Measurements from ENCODE around the gene DNAJC30. TPM values are rescaled to one million over a fixed set of nuclear protein-coding genes. Genes with fewer than 3 reads are reported as not detected.
A peak's percentile ranks its signal among the peaks of the same experiment; 100 is the strongest.
"Not testable (repeated sequence)": the region's sequence is repeated elsewhere in the genome, so short reads cannot be mapped to it uniquely, and the experiment has no call there.

DNAJC30 gene
- total and polyA plus RNA-seq, 11 donors = 6.8 to 21.1 (median 14.0) TPM

- DNase-seq (no peak), ATAC-seq (no peak)
- H3K27ac ChIP-seq = no peak overlapping the region
- H3K9me3 ChIP-seq = no peaks in the 10 kb centered on the region
- no peaks in the 10 kb centered on the region for H3K36me3 ChIP-seq
- TF ChIP-seq, protein P1, sequence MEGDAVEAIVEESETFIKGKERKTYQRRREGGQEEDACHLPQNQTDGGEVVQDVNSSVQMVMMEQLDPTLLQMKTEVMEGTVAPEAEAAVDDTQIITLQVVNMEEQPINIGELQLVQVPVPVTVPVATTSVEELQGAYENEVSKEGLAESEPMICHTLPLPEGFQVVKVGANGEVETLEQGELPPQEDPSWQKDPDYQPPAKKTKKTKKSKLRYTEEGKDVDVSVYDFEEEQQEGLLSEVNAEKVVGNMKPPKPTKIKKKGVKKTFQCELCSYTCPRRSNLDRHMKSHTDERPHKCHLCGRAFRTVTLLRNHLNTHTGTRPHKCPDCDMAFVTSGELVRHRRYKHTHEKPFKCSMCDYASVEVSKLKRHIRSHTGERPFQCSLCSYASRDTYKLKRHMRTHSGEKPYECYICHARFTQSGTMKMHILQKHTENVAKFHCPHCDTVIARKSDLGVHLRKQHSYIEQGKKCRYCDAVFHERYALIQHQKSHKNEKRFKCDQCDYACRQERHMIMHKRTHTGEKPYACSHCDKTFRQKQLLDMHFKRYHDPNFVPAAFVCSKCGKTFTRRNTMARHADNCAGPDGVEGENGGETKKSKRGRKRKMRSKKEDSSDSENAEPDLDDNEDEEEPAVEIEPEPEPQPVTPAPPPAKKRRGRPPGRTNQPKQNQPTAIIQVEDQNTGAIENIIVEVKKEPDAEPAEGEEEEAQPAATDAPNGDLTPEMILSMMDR (IDR thresholded peaks at IDR 0.05) = no peak
- TF ChIP-seq POLR2A (IDR thresholded peaks at IDR 0.05) = no peak
- H3K27me3 ChIP-seq = peaks cover 0 to 26% (median 4%) of the 10 kb centered on the region in 9 donors
- WGBS, 4 donors = 61 to 78% (median 73%) methylated on average over 6 of the region's 6 CpGs
- H3K4me1 ChIP-seq = peaks cover 0 to 25% (median 9%) of the 10 kb centered on the region in 12 donors
- intact Hi-C loops (cut with DNase I) = loop anchor here in 1 of 10 donors (5.0 kb wide), 1 partner anchor 55 kb away; the partner anchor contains the start of gene VPS37D
- H3K4me3 ChIP-seq = no peak overlapping the region
Measured at GRCh38 chr7:73722785-73723184, 39.5 kb upstream of the DNAJC30 start.

GRCh38 chr7:73722182-73722581 is 38.9 kb upstream of the DNAJC30 start:
- H3K27me3 ChIP-seq = peaks cover 0 to 28% (median 4%) of the 10 kb centered on the region in 9 donors
- not testable (repeated sequence) for DNase-seq, ATAC-seq, H3K4me3 ChIP-seq, H3K9me3 ChIP-seq, H3K36me3 ChIP-seq
- WGBS, 4 donors = 84 to 85% (median 85%) methylated on average over 4 of the region's 4 CpGs
- peak overlapping the region in 2 of 12 donors; percentile 37 to 42 for H3K27ac ChIP-seq
- intact Hi-C loops (cut with DNase I) = loop anchor here in 1 of 10 donors (5.0 kb wide), 1 partner anchor 55 kb away; the partner anchor contains the start of gene VPS37D
- peaks cover 0 to 25% (median 11%) of the 10 kb centered on the region in 12 donors for H3K4me1 ChIP-seq

DNA sequence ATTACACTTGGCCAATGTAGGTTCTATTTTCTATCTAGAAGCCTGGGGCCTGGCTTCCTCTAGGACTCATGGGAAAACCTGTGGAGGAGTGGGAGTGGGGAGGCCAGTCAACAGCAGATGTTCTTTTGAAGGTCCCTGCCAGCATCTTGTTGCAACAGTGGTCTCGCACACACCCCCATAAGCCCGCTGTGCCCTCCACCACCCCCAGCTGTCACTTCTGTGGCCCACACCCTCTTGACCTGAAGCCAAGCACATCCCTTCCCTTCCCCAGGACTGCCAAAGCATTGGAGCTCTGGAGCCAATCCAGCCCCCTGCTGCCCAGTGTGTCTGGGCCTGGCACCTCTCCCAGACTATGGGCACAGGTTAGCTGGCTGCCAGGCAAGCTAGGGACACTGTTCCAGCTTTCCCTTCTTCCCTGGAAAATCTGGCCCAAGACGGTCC is 38.1 kb upstream of the DNAJC30 start:
- peak; percentile 81 to 89 (median 85) for ATAC-seq
- peak; percentile 80 to 88 (median 81) for DNase-seq
- peaks cover 0 to 24% (median 4%) of the 10 kb centered on the region in 9 donors for H3K27me3 ChIP-seq
- H3K4me1 ChIP-seq = peaks cover 0 to 32% (median 14%) of the 10 kb centered on the region in 12 donors
- intact Hi-C loops (cut with DNase I) = loop anchor here in 1 of 10 donors (5.0 kb wide), 1 partner anchor 54 kb away; the partner anchor contains the start of gene VPS37D
- peak overlapping the region in 5 of 12 donors; percentile 22 to 54 (median 42) for H3K27ac ChIP-seq
- no peak for TF ChIP-seq POLR2A (IDR thresholded peaks at IDR 0.05)
- TF ChIP-seq, protein P1 (IDR thresholded peaks at IDR 0.05) = no peak
- 31 to 58% (median 46%) methylated on average over 3 of the region's 3 CpGs for WGBS, 4 donors
- H3K9me3 ChIP-seq = no peaks in the 10 kb centered on the region
- no peaks in the 10 kb centered on the region for H3K36me3 ChIP-seq
- H3K4me3 ChIP-seq = no peak overlapping the region

DNA sequence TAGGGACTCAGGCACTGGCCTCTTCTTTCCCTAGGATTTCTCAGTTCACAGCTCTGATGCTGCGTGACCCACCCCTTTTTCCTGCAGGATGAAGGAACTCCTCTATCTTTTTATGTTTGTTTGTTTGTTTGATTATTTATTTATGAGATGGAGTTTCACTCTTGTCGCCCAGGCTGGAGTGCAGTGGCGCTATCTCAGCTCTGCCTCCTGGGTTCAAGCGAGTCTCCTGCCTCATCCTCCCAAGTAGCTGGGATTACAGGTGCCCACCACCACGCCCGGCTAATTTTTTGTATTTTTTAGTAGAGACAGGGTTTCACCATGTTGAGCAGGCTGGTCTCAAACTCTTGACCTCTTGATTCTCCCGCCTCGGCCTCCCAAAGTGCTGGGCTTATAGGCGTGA is 37.2 kb upstream of the DNAJC30 start:
- DNase-seq, ATAC-seq: not testable (repeated sequence)

GRCh38 chr7:73719806-73720169 is 36.5 kb upstream of the DNAJC30 start:
- DNase-seq (no peak), ATAC-seq (peak in 1 of 4 donors; percentile 11)
- intact Hi-C loops (cut with DNase I) = loop anchor here in 4 of 10 donors (5.0 kb wide), 2 partner anchors 37 to 52 kb away; partner anchors contain the start of genes VPS37D (in 3 of the 4), BUD23 (in 2 of the 4) and DNAJC30 (in 2 of the 4)
- WGBS, 4 donors = 8 to 26% (median 10%) methylated on average over 6 to 16 of the region's 16 CpGs
- no peaks in the 10 kb centered on the region for H3K36me3 ChIP-seq
- peaks cover 0 to 36% (median 14%) of the 10 kb centered on the region in 12 donors for H3K4me1 ChIP-seq
- peaks cover 0 to 32% (median 3%) of the 10 kb centered on the region in 9 donors for H3K27me3 ChIP-seq
- TF ChIP-seq, protein P1 (IDR thresholded peaks at IDR 0.05) = no peak
- TF ChIP-seq POLR2A (IDR thresholded peaks at IDR 0.05) = no peak
- H3K4me3 ChIP-seq = peak overlapping the region in 10 of 12 donors; percentile 32 to 96 (median 82)
- no peaks in the 10 kb centered on the region for H3K9me3 ChIP-seq
- peak overlapping the region in 1 of 12 donors; percentile 15 for H3K27ac ChIP-seq

More for the DNA sequence above, 37.2 kb upstream of the DNAJC30 start:
- H3K27ac ChIP-seq, H3K9me3 ChIP-seq, H3K36me3 ChIP-seq, H3K4me3 ChIP-seq: not testable (repeated sequence)
- 91 to 96% (median 94%) methylated on average over 9 of the region's 9 CpGs for WGBS, 4 donors
- intact Hi-C loops (cut with DNase I) = loop anchor here in 1 of 10 donors (5.0 kb wide), 1 partner anchor 53 kb away; the partner anchor contains the start of gene VPS37D
- peaks cover 0 to 34% (median 14%) of the 10 kb centered on the region in 12 donors for H3K4me1 ChIP-seq
- H3K27me3 ChIP-seq = peaks cover 0 to 30% (median 3%) of the 10 kb centered on the region in 9 donors
